GM19099 (cell line): ENCODE results near the gene CPLX1.

Experiments
- POLR2A ChIP-seq: IDR thresholded peaks from 3 replicates; pipeline ENCODE4 v1.6.1; 2011; ENCODE audit warnings: low read depth; ENCODE audit not compliant: insufficient read length; ENCODE audit errors: extremely low read depth

Gene CPLX1

GRCh38 chr4:825971-826330, at the start of gene CPLX1:
CPLX1 (minus strand) TSS chr4:826129; CDS start chr4:824522, 1,607 bp downstream.
- TF ChIP-seq POLR2A: no peak

- TF ChIP-seq POLR2A: no peak
Observed at GRCh38 chr4:874971-875817, 49.3 kb upstream of the CPLX1 start.

- no peak for TF ChIP-seq POLR2A
Observed at GRCh38 chr4:874056-874455, 48.1 kb upstream of the CPLX1 start.

GRCh38 chr4:872241-872981, 46.5 kb upstream of the CPLX1 start:
- TF ChIP-seq POLR2A: no peak

GRCh38 chr4:871484-871883, 45.6 kb upstream of the CPLX1 start:
- no peak for TF ChIP-seq POLR2A

- no peak for TF ChIP-seq POLR2A
Observed at GRCh38 chr4:870951-871350, 45.0 kb upstream of the CPLX1 start.

GRCh38 chr4:869776-870175, 43.8 kb upstream of the CPLX1 start:
- TF ChIP-seq POLR2A: no peak

- no peak for TF ChIP-seq POLR2A
Observed at GRCh38 chr4:868421-868820, 42.5 kb upstream of the CPLX1 start.

- TF ChIP-seq POLR2A: no peak
Observed at GRCh38 chr4:867526-868250, 41.8 kb upstream of the CPLX1 start.

- no peak for TF ChIP-seq POLR2A
Observed at GRCh38 chr4:866761-867390, 40.9 kb upstream of the CPLX1 start.

- no peak for TF ChIP-seq POLR2A
Observed at GRCh38 chr4:866068-866760, 40.3 kb upstream of the CPLX1 start.

- no peak for TF ChIP-seq POLR2A
Observed at GRCh38 chr4:865572-865971, 39.6 kb upstream of the CPLX1 start.

- no peak for TF ChIP-seq POLR2A
Observed at GRCh38 chr4:865121-865465, 39.2 kb upstream of the CPLX1 start.

GRCh38 chr4:864456-865120, 38.7 kb upstream of the CPLX1 start:
- no peak for TF ChIP-seq POLR2A
